GM19193 (cell line): ENCODE results near the gene HPCAL4.

Experiments used
- POLR2A ChIP-seq: IDR thresholded peaks from 4 replicates; pipeline ENCODE4 v1.6.1; 2011; ENCODE audit not compliant: insufficient read depth, insufficient read length; ENCODE audit errors: extremely low read depth

Gene HPCAL4

DNA sequence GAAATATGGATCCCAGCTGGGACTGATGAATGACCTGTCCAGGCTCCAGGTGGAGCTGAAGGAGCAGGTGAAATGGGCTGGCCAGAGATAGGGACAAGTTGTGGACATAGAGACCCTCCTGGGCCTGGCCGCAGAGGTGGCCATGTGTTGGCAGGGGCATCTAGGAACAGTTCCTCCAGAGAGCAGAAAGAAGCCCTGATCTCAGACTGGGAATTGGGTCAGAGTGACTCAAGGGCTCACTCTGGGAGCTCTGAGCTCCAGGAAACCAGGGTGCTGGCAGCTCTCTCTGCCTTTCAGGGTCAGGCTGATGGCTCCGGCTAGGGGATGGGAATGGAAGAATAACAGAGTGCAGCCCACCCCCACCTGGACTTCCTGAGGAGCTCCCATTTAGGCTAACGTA is 22.3 kb downstream of the HPCAL4 start:
- TF ChIP-seq POLR2A: no peak

GRCh38 chr1:39668111-39668510 is 23.1 kb downstream of the HPCAL4 start:
- no peak for TF ChIP-seq POLR2A

GRCh38 chr1:39666772-39667171 is 24.5 kb downstream of the HPCAL4 start:
- no peak for TF ChIP-seq POLR2A

DNA sequence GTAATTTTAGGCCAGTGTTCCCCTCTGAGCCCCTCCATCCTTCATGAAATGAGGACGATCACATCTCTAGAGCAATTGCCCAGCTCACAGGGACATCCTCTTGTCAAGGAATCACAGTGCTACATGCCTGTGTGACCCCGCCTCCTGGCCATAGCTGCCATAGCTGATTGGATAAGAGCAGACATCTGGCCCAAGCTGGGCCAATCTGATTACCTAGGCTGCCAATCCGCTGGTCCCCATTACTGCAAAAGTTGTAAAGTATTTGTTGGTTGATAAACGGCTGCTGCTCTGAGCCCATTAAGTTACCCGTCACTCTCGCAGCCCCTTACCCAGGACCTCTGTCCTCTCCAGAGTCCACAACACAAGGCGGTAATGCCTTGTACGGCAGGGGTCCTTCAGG is 27.7 kb downstream of the HPCAL4 start:
- TF ChIP-seq POLR2A: no peak

DNA sequence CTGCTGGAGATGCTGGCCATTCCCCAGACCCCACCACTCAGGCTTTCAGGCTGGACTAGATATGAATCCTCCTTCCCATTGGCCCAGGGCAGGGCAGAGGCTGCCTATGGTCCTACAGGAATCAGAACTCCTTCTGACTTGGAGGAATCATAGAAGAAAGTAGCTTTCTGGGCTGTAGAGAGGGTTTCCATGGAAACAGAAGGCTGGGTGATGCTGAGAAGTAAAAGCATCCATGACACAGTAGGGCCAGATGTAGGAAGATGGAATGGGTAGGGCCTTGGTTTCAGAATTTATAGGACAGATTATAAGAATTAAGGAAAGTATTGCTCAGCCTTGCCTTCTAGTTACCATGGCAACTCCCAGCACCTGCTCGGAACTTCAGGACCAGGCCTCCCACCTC is 28.4 kb downstream of the HPCAL4 start:
- no peak for TF ChIP-seq POLR2A

GRCh38 chr1:39659538-39659937 is 31.7 kb downstream of the HPCAL4 start:
- no peak for TF ChIP-seq POLR2A

DNA sequence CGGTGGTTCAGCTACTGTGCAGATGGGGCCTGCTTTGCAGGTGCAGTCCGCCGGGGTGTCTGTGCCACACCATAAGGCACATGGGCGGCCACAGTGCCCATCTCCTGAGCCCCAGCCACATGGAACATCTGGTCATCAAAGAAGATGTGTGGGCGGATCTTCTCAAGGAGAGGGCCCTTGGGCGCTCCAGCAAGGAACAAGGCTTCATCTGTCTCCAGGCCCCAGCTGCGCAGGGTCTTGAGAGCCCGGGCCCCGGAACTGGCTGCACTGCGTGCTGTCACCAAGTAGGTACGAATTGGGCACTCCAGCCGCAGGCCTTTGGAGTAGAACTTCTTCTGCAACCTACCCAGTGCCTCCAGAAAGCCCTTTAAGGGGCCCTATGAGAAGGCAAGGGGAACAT is 32.1 kb downstream of the HPCAL4 start:
- TF ChIP-seq POLR2A: no peak

DNA sequence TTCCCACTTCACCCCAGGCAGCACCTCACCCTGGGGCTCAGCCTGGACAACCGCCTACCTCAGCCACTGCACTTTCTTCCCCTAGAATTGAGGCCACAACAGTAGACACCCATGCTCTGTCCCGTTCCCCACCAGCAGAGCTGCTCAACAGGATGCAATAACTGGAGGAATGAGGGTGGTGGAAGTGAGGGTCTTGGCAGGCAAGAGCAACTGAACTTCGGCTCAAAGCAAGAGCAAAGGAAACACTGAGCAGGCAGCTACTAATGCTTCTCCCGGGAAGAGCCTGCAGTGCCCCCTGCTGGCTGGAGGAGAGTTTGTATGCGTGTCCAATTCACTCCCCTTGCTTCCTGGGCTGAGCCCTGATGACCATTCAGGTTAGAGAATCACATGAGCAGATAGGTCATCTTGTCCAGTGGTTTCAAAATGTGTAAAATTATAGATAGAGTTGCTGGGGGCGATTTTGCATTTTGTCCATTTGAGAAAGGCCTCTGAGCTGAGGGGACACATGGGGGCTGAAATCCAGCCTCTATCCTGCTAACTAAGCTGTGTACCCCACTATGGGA is 33.2 kb downstream of the HPCAL4 start:
- no peak for TF ChIP-seq POLR2A

DNA sequence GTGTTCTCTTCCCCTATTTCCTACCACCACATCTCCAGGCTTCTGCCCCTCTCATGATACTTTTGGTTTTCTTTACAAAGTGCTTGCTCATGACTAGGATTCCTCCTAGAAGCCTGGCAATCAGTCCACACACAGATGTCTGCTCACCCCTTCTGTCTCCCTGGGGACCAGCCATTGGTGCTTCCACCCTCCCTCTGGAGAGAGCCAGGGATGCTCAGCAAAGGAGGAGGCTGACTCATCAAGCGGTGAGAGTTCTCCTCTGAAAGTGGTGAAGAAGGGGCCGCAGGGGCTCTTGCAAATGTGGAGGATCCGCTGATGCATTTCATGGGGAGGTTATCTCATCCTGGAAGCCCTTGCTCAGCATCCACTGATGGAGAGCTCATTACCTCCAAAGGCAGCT is 33.8 kb downstream of the HPCAL4 start:
- no peak for TF ChIP-seq POLR2A

DNA sequence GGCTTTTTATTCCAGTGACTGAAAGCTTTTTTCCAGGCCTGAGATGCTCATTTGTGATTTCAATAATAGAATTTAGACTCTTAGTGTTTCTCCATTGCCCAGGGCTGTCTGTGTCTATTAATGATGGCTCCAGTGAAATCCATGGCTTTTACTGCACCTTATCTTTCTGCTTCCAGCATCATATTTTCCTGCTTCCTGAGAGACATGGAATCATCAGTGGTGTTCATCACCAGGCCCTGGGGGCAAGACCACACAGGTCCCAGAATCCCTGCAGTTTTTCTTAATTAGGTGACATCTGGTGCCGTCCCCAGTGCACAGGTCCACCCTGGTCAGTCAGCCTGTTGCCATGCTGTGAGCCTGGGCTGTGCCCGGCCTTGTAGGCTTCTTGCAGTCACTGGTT is 34.8 kb downstream of the HPCAL4 start:
- TF ChIP-seq POLR2A: no peak

GRCh38 chr1:39655578-39656268 is 35.5 kb downstream of the HPCAL4 start:
- TF ChIP-seq POLR2A: no peak

DNA sequence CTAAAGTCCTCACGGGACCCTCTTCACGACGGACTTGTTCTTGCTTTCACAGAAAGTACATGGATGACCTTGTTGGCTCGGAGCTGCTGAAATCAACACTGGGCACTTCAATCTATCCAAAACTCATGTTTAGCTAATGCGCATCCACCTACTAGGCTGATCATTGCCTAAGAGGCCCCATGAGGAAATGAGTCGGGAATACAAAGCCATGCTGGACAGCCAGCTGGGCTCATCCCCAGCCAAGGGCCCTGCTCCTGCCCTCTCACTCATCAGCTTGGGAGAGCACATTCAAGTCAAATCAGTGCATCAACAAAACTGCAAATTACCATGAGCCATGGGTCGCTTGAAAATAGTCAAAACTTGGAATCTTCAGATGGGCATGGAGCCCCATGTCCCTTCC is 36.9 kb downstream of the HPCAL4 start:
- TF ChIP-seq POLR2A: no peak

DNA sequence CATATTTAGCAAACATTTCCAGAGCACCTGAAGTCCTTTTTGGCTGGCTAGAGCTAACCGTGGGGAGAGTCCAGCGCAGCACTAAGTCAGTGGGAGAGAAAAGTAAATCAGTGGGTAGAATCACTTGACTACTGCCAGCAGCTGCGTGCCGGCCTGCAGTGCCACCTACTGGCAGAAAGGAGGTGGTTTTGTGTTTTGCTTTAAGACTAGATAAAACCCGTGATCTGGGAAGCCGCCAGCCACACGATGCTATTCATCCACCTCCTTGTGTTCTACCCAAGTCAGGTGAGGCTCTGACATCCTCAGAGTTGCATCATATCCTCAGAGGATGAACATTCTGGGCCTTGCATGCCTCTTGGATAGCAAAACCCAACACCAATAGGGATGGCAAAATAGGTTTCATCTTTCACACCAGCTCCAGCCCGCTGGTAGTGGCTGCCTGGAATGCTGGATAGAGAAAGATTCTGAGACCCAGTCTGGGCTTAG is 37.6 kb downstream of the HPCAL4 start:
- no peak for TF ChIP-seq POLR2A

DNA sequence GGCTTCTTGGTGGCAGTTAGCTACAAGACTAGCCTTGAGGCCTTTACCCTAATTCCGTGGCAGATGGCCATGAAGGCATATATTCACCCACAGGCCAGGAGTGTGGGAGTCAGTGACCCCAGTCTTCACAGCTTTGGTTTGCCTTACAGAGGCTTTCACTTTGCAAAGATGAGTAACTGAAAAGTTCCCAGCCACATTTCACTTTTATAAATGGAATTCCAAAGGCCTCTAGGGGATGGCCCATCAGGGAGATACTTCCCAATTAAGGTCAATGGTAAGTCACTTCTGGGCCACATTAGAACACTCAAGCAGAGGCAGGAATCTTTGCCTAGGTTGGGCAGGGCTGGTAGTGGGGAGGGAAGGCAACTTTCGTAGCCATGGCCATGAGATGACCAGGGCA is 38.7 kb downstream of the HPCAL4 start:
- no peak for TF ChIP-seq POLR2A

GRCh38 chr1:39652105-39652504 is 39.1 kb downstream of the HPCAL4 start:
- TF ChIP-seq POLR2A: no peak

- no peak for TF ChIP-seq POLR2A
Measured at GRCh38 chr1:39650431-39650830, 40.8 kb downstream of the HPCAL4 start.
